HEK293 (cell line): ENCODE results near the gene CCDC69.

Experiments
- CTCF ChIA-PET: fragments of 350-600 bp; formaldehyde crosslinking; extraction: SDS; loops from one replicate; lab custom pipeline; 2021; ENCODE audit warnings: antibody characterized with exemption; lab: Yijun Ruan, JAX
- POLR2A ChIA-PET: fragments of 300-600 bp; formaldehyde crosslinking; extraction: SDS; loops from one replicate; lab custom pipeline; 2020; ENCODE audit warnings: antibody characterized with exemption, inconsistent platforms; lab: Yijun Ruan, JAX
- H3K27ac ChIP-seq: fragments of 200-500 bp; sonication (Bioruptor generic); 2 replicates; pipeline ENCODE4 v1.5.1; 2014; ENCODE audit warnings: low read depth, low read length, control low read depth, inconsistent platforms; ENCODE audit errors: extremely low read depth
- H3K36me3 ChIP-seq, 2 experiments: fragments of 200-500 bp in 1 of 2; sonication (Bioruptor generic) in 1 of 2; 1 replicate in 1 of 2; 2 replicates in 1 of 2; pipeline ENCODE4 v1.5.1; 2014 to 2017; ENCODE audit warnings: inconsistent platforms in 2 of 2, low read length in 2 of 2; ENCODE audit not compliant: control insufficient read depth in 2 of 2, insufficient read depth in 1 of 2
- H3K4me1 ChIP-seq: fragments of 200-500 bp; sonication (Bioruptor generic); 2 replicates; pipeline ENCODE4 v1.5.1; 2014; ENCODE audit warnings: mild to moderate bottlenecking, low read length, inconsistent platforms; ENCODE audit not compliant: control insufficient read depth, insufficient read depth
- H3K4me3 ChIP-seq: 2 replicates; pipeline ENCODE4 v1.5.1; 2011; ENCODE audit warnings: low read depth, mild to moderate bottlenecking, control low read depth, low read length, moderate library complexity
- H3K9me3 ChIP-seq: fragments of 200-500 bp; sonication (Bioruptor generic); 2 replicates; pipeline ENCODE4 v1.5.1; 2014; ENCODE audit warnings: low read depth, low read length, inconsistent platforms; ENCODE audit not compliant: control insufficient read depth, insufficient read depth
- BCL11B ChIP-seq: fragments of 450-650 bp; formaldehyde crosslinking; IDR thresholded peaks from 2 replicates; pipeline ENCODE4 v1.5.1; 2016; ENCODE audit warnings: low read depth, missing biosample characterization, missing genetic modification characterization
- EGR2 ChIP-seq: fragments of 450-650 bp; formaldehyde crosslinking; IDR thresholded peaks from 2 replicates; pipeline ENCODE4 v1.5.1; 2016; ENCODE audit warnings: low read depth, missing biosample characterization, missing genetic modification characterization
- GLIS2 ChIP-seq: fragments of 450-650 bp; formaldehyde crosslinking; IDR thresholded peaks from 2 replicates; pipeline ENCODE4 v1.5.1; 2016; ENCODE audit warnings: missing biosample characterization, missing genetic modification characterization
- KLF8 ChIP-seq: fragments of 450-650 bp; formaldehyde crosslinking; IDR thresholded peaks from 2 replicates; pipeline ENCODE4 v1.5.1; 2016; ENCODE audit warnings: missing biosample characterization, missing genetic modification characterization
- KLF9 ChIP-seq: fragments of 450-650 bp; formaldehyde crosslinking; IDR thresholded peaks from 2 replicates; pipeline ENCODE4 v1.5.1; 2016; ENCODE audit warnings: missing biosample characterization, missing genetic modification characterization, low read depth
- MZF1 ChIP-seq: fragments of 450-650 bp; formaldehyde crosslinking; IDR thresholded peaks from 2 replicates; pipeline ENCODE4 v1.5.1; 2017; ENCODE audit warnings: missing biosample characterization, missing genetic modification characterization, borderline replicate concordance
- PRDM10 ChIP-seq: fragments of 450-650 bp; formaldehyde crosslinking; IDR thresholded peaks from 2 replicates; pipeline ENCODE4 v1.5.1; 2016; ENCODE audit warnings: missing biosample characterization, missing genetic modification characterization
- PRDM2 ChIP-seq: fragments of 450-650 bp; formaldehyde crosslinking; IDR thresholded peaks from 2 replicates; pipeline ENCODE4 v1.5.1; 2016; ENCODE audit warnings: missing biosample characterization, missing genetic modification characterization, borderline replicate concordance
- SCRT1 ChIP-seq: fragments of 450-650 bp; formaldehyde crosslinking; IDR thresholded peaks from 2 replicates; pipeline ENCODE4 v1.5.1; 2016; ENCODE audit warnings: missing biosample characterization, missing genetic modification characterization, borderline replicate concordance
- SCRT2 ChIP-seq: fragments of 450-650 bp; formaldehyde crosslinking; IDR thresholded peaks from 2 replicates; pipeline ENCODE4 v1.5.1; 2016; ENCODE audit warnings: missing biosample characterization, missing genetic modification characterization
- TRIM28 ChIP-seq: IDR thresholded peaks from 2 replicates; pipeline ENCODE4 v1.6.1; 2011; ENCODE audit warnings: low read length, control low read depth, borderline replicate concordance
- TSHZ1 ChIP-seq: fragments of 450-650 bp; formaldehyde crosslinking; IDR thresholded peaks from 2 replicates; pipeline ENCODE4 v1.5.1; 2016; ENCODE audit warnings: missing biosample characterization, missing genetic modification characterization, borderline replicate concordance
- ZFHX2 ChIP-seq: fragments of 450-650 bp; formaldehyde crosslinking; conservative IDR thresholded peaks from 2 replicates; pipeline ENCODE4 v1.5.1; 2016; ENCODE audit warnings: missing biosample characterization, missing genetic modification characterization
- ZNF146 ChIP-seq: fragments of 450-650 bp; formaldehyde crosslinking; IDR thresholded peaks from 2 replicates; pipeline ENCODE4 v1.5.1; 2016; ENCODE audit warnings: missing biosample characterization, missing genetic modification characterization
- ZNF169 ChIP-seq: fragments of 450-650 bp; formaldehyde crosslinking; IDR thresholded peaks from 2 replicates; pipeline ENCODE4 v1.5.1; 2016; ENCODE audit warnings: missing biosample characterization, missing genetic modification characterization
- ZNF366 ChIP-seq: fragments of 450-650 bp; formaldehyde crosslinking; conservative IDR thresholded peaks from 2 replicates; pipeline ENCODE4 v1.5.1; 2016; ENCODE audit warnings: missing biosample characterization, missing genetic modification characterization
- ZNF37A ChIP-seq: fragments of 450-650 bp; IDR thresholded peaks from 2 replicates; pipeline ENCODE4 v1.5.1; 2018; ENCODE audit warnings: missing biosample characterization, missing genetic modification characterization
- ZNF658 ChIP-seq: fragments of 450-650 bp; formaldehyde crosslinking; IDR thresholded peaks from 2 replicates; pipeline ENCODE4; 2016; ENCODE audit warnings: missing biosample characterization, missing genetic modification characterization
- ZSCAN16 ChIP-seq: fragments of 450-650 bp; formaldehyde crosslinking; IDR thresholded peaks from 2 replicates; pipeline ENCODE4 v1.5.1; 2016; ENCODE audit warnings: missing biosample characterization, missing genetic modification characterization
- TF ChIP-seq, protein P1 (sequence below): fragments of 450-650 bp; formaldehyde crosslinking; IDR thresholded peaks from 2 replicates; pipeline ENCODE4 v1.5.1; 2017; ENCODE audit warnings: missing biosample characterization, missing genetic modification characterization

Gene CCDC69

DNA sequence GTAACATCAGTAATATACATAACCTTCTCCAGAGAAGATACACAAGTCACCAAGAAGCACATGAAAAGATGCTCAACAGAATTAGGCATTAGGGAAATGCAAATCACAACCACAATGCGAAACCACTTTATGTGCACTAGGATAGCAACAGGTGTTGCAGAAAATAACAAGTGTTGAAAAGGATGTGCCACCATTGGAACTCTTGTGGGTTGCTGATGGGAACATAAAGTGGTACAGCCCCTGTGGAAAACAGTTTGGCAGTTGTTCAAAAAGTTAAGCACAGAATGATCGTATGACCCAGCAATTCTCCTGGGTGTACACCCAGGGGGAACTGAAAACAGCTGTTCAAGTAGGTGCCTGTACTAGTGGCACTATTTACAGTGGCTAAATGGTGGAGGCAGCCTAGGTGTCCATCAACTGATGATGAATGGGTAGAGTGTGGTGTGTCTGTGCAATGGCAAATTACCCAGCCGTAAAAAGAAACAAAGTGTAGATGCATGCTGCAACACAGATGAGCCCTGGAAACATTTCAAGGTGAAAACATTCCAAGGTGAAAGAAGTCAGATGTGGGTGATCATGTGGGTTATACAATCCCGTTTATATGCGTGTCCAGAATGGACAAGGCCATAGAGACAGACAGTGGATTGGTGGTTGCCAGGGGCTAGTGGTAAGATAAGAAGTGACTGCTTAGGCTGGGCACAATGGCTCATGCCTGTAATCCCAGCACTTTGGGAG, 27.2 kb downstream of the CCDC69 start (continued):
- TF ChIP-seq KLF8 (tag by site-specific recombination) (no peak), ZNF37A (no peak), SCRT1 (tag by site-specific recombination) (peak; percentile 88), ZNF366 (tag by site-specific recombination) (no peak), SCRT2 (tag by site-specific recombination) (peak; percentile 91), MZF1 (no peak), TRIM28 (no peak), ZNF146 (tag by site-specific recombination) (no peak), PRDM2 (no peak), KLF9 (tag by site-specific recombination) (no peak), ZNF658 (no peak), ZSCAN16 (tag by site-specific recombination) (no peak), GLIS2 (no peak), ZNF169 (tag by site-specific recombination) (no peak)
- TF ChIP-seq, protein P1, sequence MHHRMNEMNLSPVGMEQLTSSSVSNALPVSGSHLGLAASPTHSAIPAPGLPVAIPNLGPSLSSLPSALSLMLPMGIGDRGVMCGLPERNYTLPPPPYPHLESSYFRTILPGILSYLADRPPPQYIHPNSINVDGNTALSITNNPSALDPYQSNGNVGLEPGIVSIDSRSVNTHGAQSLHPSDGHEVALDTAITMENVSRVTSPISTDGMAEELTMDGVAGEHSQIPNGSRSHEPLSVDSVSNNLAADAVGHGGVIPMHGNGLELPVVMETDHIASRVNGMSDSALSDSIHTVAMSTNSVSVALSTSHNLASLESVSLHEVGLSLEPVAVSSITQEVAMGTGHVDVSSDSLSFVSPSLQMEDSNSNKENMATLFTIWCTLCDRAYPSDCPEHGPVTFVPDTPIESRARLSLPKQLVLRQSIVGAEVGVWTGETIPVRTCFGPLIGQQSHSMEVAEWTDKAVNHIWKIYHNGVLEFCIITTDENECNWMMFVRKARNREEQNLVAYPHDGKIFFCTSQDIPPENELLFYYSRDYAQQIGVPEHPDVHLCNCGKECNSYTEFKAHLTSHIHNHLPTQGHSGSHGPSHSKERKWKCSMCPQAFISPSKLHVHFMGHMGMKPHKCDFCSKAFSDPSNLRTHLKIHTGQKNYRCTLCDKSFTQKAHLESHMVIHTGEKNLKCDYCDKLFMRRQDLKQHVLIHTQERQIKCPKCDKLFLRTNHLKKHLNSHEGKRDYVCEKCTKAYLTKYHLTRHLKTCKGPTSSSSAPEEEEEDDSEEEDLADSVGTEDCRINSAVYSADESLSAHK (tag by site-specific recombination) = peak; percentile 22; the same call in 1 of the 2 replicates

- Histone ChIP-seq H3K9me3 (no peaks in the 10 kb centered on the region), H3K36me3 (peaks cover 0 to 17% of the 10 kb centered on the region in 2 experiments; a peak in 1 of 3 replicates)
- POLR2A ChIA-PET = no interaction called here
- TF ChIP-seq KLF9 (tag by site-specific recombination) (0 out of 2 replicates have a peak, but pooled peaks have one; percentile 15), ZFHX2 (tag by site-specific recombination) (peak; percentile 89), BCL11B (tag by site-specific recombination) (no peak), TSHZ1 (tag by site-specific recombination) (no peak), PRDM10 (tag by site-specific recombination) (no peak), EGR2 (peak; percentile 93)
- TF ChIP-seq, all 188 proteins: peak for 3
- CTCF ChIA-PET = interaction anchor here (0.7 kb wide), 1 partner anchor 9 kb away, joined by 3 read pairs; no protein-coding TSS in a partner anchor
- H3K4me3 ChIP-seq = no peak overlapping the region
- H3K27ac ChIP-seq = no peak overlapping the region
- H3K4me1 ChIP-seq = no peaks in the 10 kb centered on the region
Observed at GRCh38 chr5:151195622-151196021, 28.3 kb downstream of the CCDC69 start.
